Ovary (tissue), 3 donors: ENCODE results near the gene SORCS2.

ENCODE experiments used
- CTCF ChIP-seq, 3 donors: fragments of 450-650 bp in 2 of 3; fragments of 200-600 bp in 1 of 3; IDR thresholded peaks; one replicate each; pipeline versions ENCODE4 v1.5.1 to v1.8.0; 2016 to 2022; ENCODE audit warnings: antibody characterized with exemption in 3 of 3, mild to moderate bottlenecking in 1 of 3
- EP300 ChIP-seq: sonication (generic); formaldehyde crosslinking; IDR thresholded peaks from one replicate; pipeline ENCODE4 v1.6.1; 2017; ENCODE audit warnings: antibody characterized with exemption
- POLR2A ChIP-seq: fragments of 450-650 bp; IDR thresholded peaks from one replicate; pipeline ENCODE4 v1.6.1; 2017; ENCODE audit warnings: antibody characterized with exemption, mild to moderate bottlenecking, moderate library complexity
- donor health status: DM: no; HTN: no; CAD: no.

GRCh38 chr4:7310451-7310850 is 118.1 kb downstream of the SORCS2 start:
- TF ChIP-seq CTCF (IDR thresholded peaks at IDR 0.05) (no peak), POLR2A (no peak), EP300 (no peak)
